HFFc6 (cell line): ENCODE measurements around the gene PRUNE2. TPM values are rescaled to one million over a fixed set of nuclear protein-coding genes. Genes with fewer than 3 reads are reported as not detected.

Experiments
- DNase-seq: peaks from one replicate; pipeline ENCODE4 v3.0.0-alpha.2; 2018
- H3K27ac Mint-ChIP-seq: 2 replicates; pipeline ENCODE4 v1.8.0; 2020; ENCODE audit warnings: mild to moderate bottlenecking, mixed read lengths
- H3K27me3 Mint-ChIP-seq: 2 replicates; pipeline ENCODE4 v1.8.0; 2021; ENCODE audit warnings: mild to moderate bottlenecking, moderate library complexity, mixed read lengths; ENCODE audit not compliant: insufficient read depth
- H3K36me3 Mint-ChIP-seq: 2 replicates; pipeline ENCODE4 v1.8.0; 2021; ENCODE audit warnings: low read depth, mixed read lengths
- H3K4me1 Mint-ChIP-seq: 2 replicates; pipeline ENCODE4 v1.8.0; 2020; ENCODE audit warnings: low read depth, mixed read lengths
- H3K4me3 Mint-ChIP-seq: 2 replicates; pipeline ENCODE4 v1.8.0; 2020; ENCODE audit warnings: mild to moderate bottlenecking, moderate library complexity, mixed read lengths
- H3K9me3 Mint-ChIP-seq: 2 replicates; pipeline ENCODE4 v1.8.0; 2020; ENCODE audit warnings: mild to moderate bottlenecking, mixed read lengths
- CTCF ChIP-seq: fragments of 200-600 bp; sonication (generic); IDR thresholded peaks from 2 replicates; pipeline ENCODE4 v1.5.0; 2021; ENCODE audit warnings: antibody characterized with exemption, mild to moderate bottlenecking
- total RNA-seq, 6 experiments: library from RNA; stranded (reverse); fragmentation: NEBNext Ultra II Directional; extraction: Animal tissue kit (Norgen Biotek cat#: 25700); gene quantifications; 2 replicates in 1 of 6; 3 replicates in 5 of 6; pipeline ENCODE4 v1.2.3, GENCODE V29; 2021

The PRUNE2 gene
- total RNA-seq, 6 experiments from 2014 or later = 0.02 to 0.29 (median 0.16) TPM; not detected in 2

GRCh38 chr9:76725885-76726284 is 180.0 kb downstream of the PRUNE2 start:
- Mint-ChIP-seq H3K4me3 (no peak overlapping the region), H3K9me3 (no peaks in the 10 kb centered on the region), H3K27ac (no peak overlapping the region), H3K36me3 (no peaks in the 10 kb centered on the region), H3K4me1 (no peaks in the 10 kb centered on the region), H3K27me3 (peaks cover 11% of the 10 kb centered on the region; the same call in 1 of the 2 replicates)
- TF ChIP-seq CTCF = no peak
- no peak for DNase-seq

- H3K9me3 Mint-ChIP-seq = no peaks in the 10 kb centered on the region
- H3K27ac Mint-ChIP-seq = no peak overlapping the region
- H3K27me3 Mint-ChIP-seq = peaks cover 9% of the 10 kb centered on the region; the same call in 1 of the 2 replicates
- TF ChIP-seq CTCF = no peak
- no peaks in the 10 kb centered on the region for H3K36me3 Mint-ChIP-seq
- no peak for DNase-seq
- no peak overlapping the region for H3K4me3 Mint-ChIP-seq
- no peaks in the 10 kb centered on the region for H3K4me1 Mint-ChIP-seq
Measured at GRCh38 chr9:76725011-76725546, 180.8 kb downstream of the PRUNE2 start.

GRCh38 chr9:76720245-76720644 is 185.7 kb downstream of the PRUNE2 start:
- no peak for TF ChIP-seq CTCF
- no peak overlapping the region for H3K4me3 Mint-ChIP-seq
- no peak overlapping the region for H3K27ac Mint-ChIP-seq
- H3K4me1 Mint-ChIP-seq = peaks cover 5% of the 10 kb centered on the region; the same call in 1 of the 2 replicates
- DNase-seq = no peak
- H3K27me3 Mint-ChIP-seq = peaks cover 6% of the 10 kb centered on the region
- no peaks in the 10 kb centered on the region for H3K36me3 Mint-ChIP-seq
- no peaks in the 10 kb centered on the region for H3K9me3 Mint-ChIP-seq

DNA sequence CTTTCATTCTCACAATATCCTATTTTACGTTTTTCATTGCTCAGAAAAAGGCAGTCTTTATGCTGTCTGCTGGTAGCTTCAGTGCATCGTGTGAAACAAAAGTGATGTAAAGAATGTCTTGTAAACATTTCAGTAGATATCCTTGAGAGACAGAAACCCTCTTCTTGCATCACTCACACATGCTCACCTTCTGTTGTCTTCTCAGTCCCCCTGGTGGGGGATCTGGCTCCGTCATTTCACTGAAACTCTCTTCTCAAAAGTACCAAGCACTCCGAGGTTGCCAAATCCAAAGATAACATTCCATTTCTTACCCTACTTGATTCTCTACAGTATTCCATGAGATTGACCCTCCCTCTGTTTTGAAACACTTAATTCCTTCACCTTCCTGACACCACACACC is 187.7 kb downstream of the PRUNE2 start:
- H3K27me3 Mint-ChIP-seq = peaks cover 15% of the 10 kb centered on the region
- H3K36me3 Mint-ChIP-seq = no peaks in the 10 kb centered on the region
- no peak for DNase-seq
- no peaks in the 10 kb centered on the region for H3K9me3 Mint-ChIP-seq
- TF ChIP-seq CTCF = peak; percentile 21; the same call in 1 of the 2 replicates
- H3K4me1 Mint-ChIP-seq = peaks cover 5% of the 10 kb centered on the region; the same call in 1 of the 2 replicates
- no peak overlapping the region for H3K27ac Mint-ChIP-seq
- H3K4me3 Mint-ChIP-seq = no peak overlapping the region

DNA sequence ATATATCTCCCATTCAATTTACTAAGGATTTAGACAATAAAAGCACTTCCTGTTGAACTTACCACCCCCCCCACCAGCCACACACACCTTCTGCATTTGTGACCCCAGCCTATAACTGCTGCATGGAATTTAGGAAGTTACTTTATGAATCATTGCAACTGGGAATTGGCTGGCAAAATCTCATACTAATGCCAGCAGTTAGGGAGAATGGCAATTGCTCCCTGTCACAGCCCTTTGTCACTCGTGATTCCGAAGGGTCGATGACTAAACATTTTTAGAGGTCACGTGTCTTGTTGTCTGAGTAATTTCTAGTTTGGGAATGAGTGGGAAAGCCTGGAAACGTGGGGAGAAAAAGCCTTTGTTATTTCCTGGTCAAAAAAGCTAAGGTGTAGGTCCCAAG is 188.3 kb downstream of the PRUNE2 start:
- H3K4me3 Mint-ChIP-seq = no peak overlapping the region
- DNase-seq = no peak
- no peaks in the 10 kb centered on the region for H3K36me3 Mint-ChIP-seq
- no peak overlapping the region for H3K27ac Mint-ChIP-seq
- H3K27me3 Mint-ChIP-seq = peaks cover 16% of the 10 kb centered on the region
- H3K4me1 Mint-ChIP-seq = peaks cover 5% of the 10 kb centered on the region; the same call in 1 of the 2 replicates
- no peaks in the 10 kb centered on the region for H3K9me3 Mint-ChIP-seq
- no peak for TF ChIP-seq CTCF
